ENCODE data around the gene CPD.

Gene CPD

DNA sequence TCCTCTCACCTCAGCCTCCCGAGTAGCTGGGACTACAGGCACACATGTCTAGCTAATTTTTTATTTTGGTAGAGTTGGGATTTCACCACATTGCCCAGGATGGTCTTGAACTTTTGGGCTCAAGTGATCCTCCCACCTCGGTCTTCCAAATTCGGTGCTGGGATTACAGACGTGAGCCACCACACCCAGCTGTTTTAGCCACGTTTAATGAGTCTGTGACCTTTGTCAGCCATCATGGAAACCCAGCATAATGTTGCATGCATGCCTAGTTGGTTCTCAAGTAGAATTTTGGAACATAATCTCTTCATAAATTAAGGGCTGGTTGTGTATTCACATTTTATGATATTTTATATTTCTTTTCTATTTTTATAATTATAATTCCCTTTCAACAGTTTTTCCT is 140.4 kb downstream of the CPD start:
- DNase-seq: no peak

Data from fibroblast of upper back skin (primary cell).